GM18951 (cell line): ENCODE measurements around the gene UROC1.

ENCODE experiments used
- POLR2A ChIP-seq: IDR thresholded peaks from 4 replicates; pipeline ENCODE4 v1.6.1; 2011; ENCODE audit warnings: mild to moderate bottlenecking; ENCODE audit not compliant: insufficient read length, insufficient read depth; ENCODE audit errors: extremely low read depth
- in situ Hi-C: fragments of 300-500 bp; cut with MboI; formaldehyde crosslinking; loops from one replicate; pipeline ENCODE4 v1.12.0; 2022; ENCODE audit warnings: low sequenced_read_pairs, mixed read lengths, inconsistent platforms; ENCODE audit not compliant: unreplicated experiment

UROC1 gene

GRCh38 chr3:126551121-126551838 is 33.7 kb upstream of the UROC1 start:
- TF ChIP-seq POLR2A: no peak
- in situ Hi-C loops: no loop called here

- TF ChIP-seq POLR2A: no peak
- in situ Hi-C loops: no loop called here
Measured at GRCh38 chr3:126550488-126551051, 33.0 kb upstream of the UROC1 start.

GRCh38 chr3:126549861-126550487 is 32.4 kb upstream of the UROC1 start:
- in situ Hi-C loops: no loop called here
- no peak for TF ChIP-seq POLR2A

GRCh38 chr3:126548556-126549466 is 31.2 kb upstream of the UROC1 start:
- no peak for TF ChIP-seq POLR2A
- in situ Hi-C loops: no loop called here

- TF ChIP-seq POLR2A: no peak
- in situ Hi-C loops: no loop called here
Measured at GRCh38 chr3:126547721-126548120, 30.1 kb upstream of the UROC1 start.

GRCh38 chr3:126546549-126547239 is 29.1 kb upstream of the UROC1 start:
- in situ Hi-C loops: no loop called here
- no peak for TF ChIP-seq POLR2A

GRCh38 chr3:126546013-126546412 is 28.4 kb upstream of the UROC1 start:
- in situ Hi-C loops: no loop called here

GRCh38 chr3:126545544-126545943 is 28.0 kb upstream of the UROC1 start:
- no peak for TF ChIP-seq POLR2A
- in situ Hi-C loops: no loop called here

More at GRCh38 chr3:126546013-126546412, 28.4 kb upstream of the UROC1 start:
- TF ChIP-seq POLR2A: no peak

GRCh38 chr3:126544596-126545281 is 27.2 kb upstream of the UROC1 start:
- in situ Hi-C loops: no loop called here
- TF ChIP-seq POLR2A: no peak

- in situ Hi-C loops: no loop called here
- no peak for TF ChIP-seq POLR2A
Measured at GRCh38 chr3:126543457-126544061, 26.0 kb upstream of the UROC1 start.

- in situ Hi-C loops: no loop called here
- TF ChIP-seq POLR2A: no peak
Measured at GRCh38 chr3:126542340-126543241, 25.0 kb upstream of the UROC1 start.
